ENCODE measurements around the gene TAX1BP3. TPM values are rescaled to one million over a fixed set of nuclear protein-coding genes. Genes with fewer than 3 reads are reported as not detected.

TAX1BP3 gene
- total and polyA plus RNA-seq, 2 of the 13 experiments (the other 11 are each of a cell fraction or from before 2014, with no cell fraction given), result 16.7 to 45.1 TPM

DNA sequence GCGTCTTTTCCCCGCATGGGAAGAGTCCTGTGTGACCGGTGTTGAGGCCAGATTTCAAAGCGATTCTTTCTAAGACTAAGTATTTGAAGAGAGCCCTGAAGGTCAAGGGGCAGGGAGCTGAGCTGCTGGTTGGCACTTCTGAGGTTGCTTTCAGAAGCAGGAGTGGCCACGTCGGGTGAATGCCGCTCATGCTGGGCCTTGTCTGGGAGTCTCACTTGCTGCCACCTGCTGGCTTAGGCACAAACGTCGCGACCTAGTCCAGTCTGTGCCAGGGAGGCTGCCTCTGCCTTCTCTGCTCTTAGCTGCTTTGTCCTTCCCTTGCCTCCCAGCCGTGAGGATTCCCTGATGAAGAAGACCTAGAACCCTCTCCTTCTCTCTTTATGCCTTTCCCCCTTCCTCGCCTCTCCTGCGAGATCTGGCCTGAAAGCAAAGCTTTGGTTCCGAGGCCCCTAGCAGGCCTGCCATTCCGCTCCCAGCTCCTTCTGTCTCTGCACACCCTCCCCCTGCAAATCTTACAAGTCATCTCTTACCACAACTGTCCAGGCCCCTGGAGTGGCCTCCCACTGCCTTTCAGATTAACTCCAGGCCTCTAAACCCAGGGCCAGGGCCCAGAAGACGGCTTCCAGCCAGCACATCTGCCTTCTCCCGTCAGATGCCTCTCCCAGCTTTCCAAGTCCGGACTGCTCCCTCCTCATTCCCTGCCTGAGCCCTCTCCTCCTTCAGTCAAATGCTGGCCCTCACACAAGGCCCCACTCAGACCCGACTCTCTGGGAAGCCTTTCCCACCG is 20.4 kb downstream of the TAX1BP3 start (continued):
- TF ChIP-seq MTA1 (CRISPR knock-in tag; IDR thresholded peaks at IDR 0.05; ENCODE audit: borderline replicate concordance), result peak; percentile 12; the same call in 1 of the 2 replicates
- TF ChIP-seq, protein P1, sequence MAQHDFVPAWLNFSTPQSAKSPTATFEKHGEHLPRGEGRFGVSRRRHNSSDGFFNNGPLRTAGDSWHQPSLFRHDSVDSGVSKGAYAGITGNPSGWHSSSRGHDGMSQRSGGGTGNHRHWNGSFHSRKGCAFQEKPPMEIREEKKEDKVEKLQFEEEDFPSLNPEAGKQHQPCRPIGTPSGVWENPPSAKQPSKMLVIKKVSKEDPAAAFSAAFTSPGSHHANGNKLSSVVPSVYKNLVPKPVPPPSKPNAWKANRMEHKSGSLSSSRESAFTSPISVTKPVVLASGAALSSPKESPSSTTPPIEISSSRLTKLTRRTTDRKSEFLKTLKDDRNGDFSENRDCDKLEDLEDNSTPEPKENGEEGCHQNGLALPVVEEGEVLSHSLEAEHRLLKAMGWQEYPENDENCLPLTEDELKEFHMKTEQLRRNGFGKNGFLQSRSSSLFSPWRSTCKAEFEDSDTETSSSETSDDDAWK (CRISPR knock-in tag; IDR thresholded peaks at IDR 0.05), result no peak
- no peak for TF ChIP-seq KLF11 (CRISPR knock-in tag; IDR thresholded peaks at IDR 0.05)
- TF ChIP-seq, protein P2, sequence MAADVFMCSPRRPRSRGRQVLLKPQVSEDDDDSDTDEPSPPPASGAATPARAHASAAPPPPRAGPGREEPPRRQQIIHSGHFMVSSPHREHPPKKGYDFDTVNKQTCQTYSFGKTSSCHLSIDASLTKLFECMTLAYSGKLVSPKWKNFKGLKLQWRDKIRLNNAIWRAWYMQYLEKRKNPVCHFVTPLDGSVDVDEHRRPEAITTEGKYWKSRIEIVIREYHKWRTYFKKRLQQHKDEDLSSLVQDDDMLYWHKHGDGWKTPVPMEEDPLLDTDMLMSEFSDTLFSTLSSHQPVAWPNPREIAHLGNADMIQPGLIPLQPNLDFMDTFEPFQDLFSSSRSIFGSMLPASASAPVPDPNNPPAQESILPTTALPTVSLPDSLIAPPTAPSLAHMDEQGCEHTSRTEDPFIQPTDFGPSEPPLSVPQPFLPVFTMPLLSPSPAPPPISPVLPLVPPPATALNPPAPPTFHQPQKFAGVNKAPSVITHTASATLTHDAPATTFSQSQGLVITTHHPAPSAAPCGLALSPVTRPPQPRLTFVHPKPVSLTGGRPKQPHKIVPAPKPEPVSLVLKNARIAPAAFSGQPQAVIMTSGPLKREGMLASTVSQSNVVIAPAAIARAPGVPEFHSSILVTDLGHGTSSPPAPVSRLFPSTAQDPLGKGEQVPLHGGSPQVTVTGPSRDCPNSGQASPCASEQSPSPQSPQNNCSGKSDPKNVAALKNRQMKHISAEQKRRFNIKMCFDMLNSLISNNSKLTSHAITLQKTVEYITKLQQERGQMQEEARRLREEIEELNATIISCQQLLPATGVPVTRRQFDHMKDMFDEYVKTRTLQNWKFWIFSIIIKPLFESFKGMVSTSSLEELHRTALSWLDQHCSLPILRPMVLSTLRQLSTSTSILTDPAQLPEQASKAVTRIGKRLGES (CRISPR knock-in tag; IDR thresholded peaks at IDR 0.05; ENCODE audit: borderline replicate concordance), result no peak
- TF ChIP-seq XRCC5 (optimal IDR thresholded peaks at IDR 0.05; ENCODE audit: low read length), result peak; percentile 72
- TF ChIP-seq ZNF781 (CRISPR knock-in tag; IDR thresholded peaks at IDR 0.05; ENCODE audit: borderline replicate concordance, not compliant biosample characterization), result peak; percentile 26
- no peak for TF ChIP-seq U2AF2 (IDR thresholded peaks at IDR 0.05; ENCODE audit: low read depth, low read length)
- TF ChIP-seq NR2F6 (IDR thresholded peaks at IDR 0.05), result no peak
- TF ChIP-seq NR2F6 (CRISPR knock-in tag; IDR thresholded peaks at IDR 0.05), result no peak
